Measurements from ENCODE around the gene TP73. TPM values are rescaled to one million over a fixed set of nuclear protein-coding genes. Genes with fewer than 3 reads are reported as not detected.

The TP73 gene
- total RNA-seq, 3 donors from 2014 or later (not counting 1 experiment from before 2014, with no cell fraction given) = 0.28 to 0.50 (median 0.39) TPM

GRCh38 chr1:3735027-3735681, 82.8 kb downstream of the TP73 start:
- no peak overlapping the region for H3K27ac ChIP-seq (ENCODE audit: low read length)
- no peak for ATAC-seq
- H3K4me1 Mint-ChIP-seq = no peaks in the 10 kb centered on the region
- no peak overlapping the region for H3K27ac Mint-ChIP-seq
- no peak overlapping the region for H3K4me3 Mint-ChIP-seq
- no peak for DNase-seq
- no peaks in the 10 kb centered on the region for H3K27me3 Mint-ChIP-seq (ENCODE audit: low read depth in 2 of 2)
- WGBS (ENCODE audit: insufficient coverage) = 96% methylated on average over 12 of the region's 12 CpGs
- H3K4me1 ChIP-seq (ENCODE audit: control insufficient read depth, insufficient read depth, low read length) = no peaks in the 10 kb centered on the region
- no peak for TF ChIP-seq CTCF (IDR thresholded peaks at IDR 0.05)
- no peaks in the 10 kb centered on the region for H3K36me3 Mint-ChIP-seq
- peaks cover 15% of the 10 kb centered on the region for H3K36me3 ChIP-seq (ENCODE audit: control insufficient read depth, insufficient read depth, low read length)
- H3K9me3 Mint-ChIP-seq = no peaks in the 10 kb centered on the region
- H3K9me3 ChIP-seq (ENCODE audit: control insufficient read depth, insufficient read depth, low read length) = no peaks in the 10 kb centered on the region
- intact Hi-C loops (cut with micrococcal nuclease) = no loop called here
- no peak overlapping the region for H3K4me3 ChIP-seq (ENCODE audit: low read length)
- H3K27me3 ChIP-seq (ENCODE audit: control insufficient read depth, insufficient read depth, low read length) = no peaks in the 10 kb centered on the region

GRCh38 chr1:3735688-3736087, 83.4 kb downstream of the TP73 start:
- no peak for ATAC-seq
- no peak overlapping the region for H3K27ac ChIP-seq (ENCODE audit: low read length)
- H3K27me3 Mint-ChIP-seq (ENCODE audit: low read depth in 2 of 2) = no peaks in the 10 kb centered on the region
- intact Hi-C loops (cut with micrococcal nuclease) = no loop called here
- peaks cover 15% of the 10 kb centered on the region for H3K36me3 ChIP-seq (ENCODE audit: control insufficient read depth, insufficient read depth, low read length)
- no peak for DNase-seq
- no peak overlapping the region for H3K4me3 Mint-ChIP-seq
- H3K9me3 ChIP-seq (ENCODE audit: control insufficient read depth, insufficient read depth, low read length) = no peaks in the 10 kb centered on the region
- H3K36me3 Mint-ChIP-seq = no peaks in the 10 kb centered on the region
- no peak overlapping the region for H3K27ac Mint-ChIP-seq
- H3K9me3 Mint-ChIP-seq = no peaks in the 10 kb centered on the region
- H3K27me3 ChIP-seq (ENCODE audit: control insufficient read depth, insufficient read depth, low read length) = no peaks in the 10 kb centered on the region
- no peak for TF ChIP-seq CTCF (IDR thresholded peaks at IDR 0.05)
- H3K4me3 ChIP-seq (ENCODE audit: low read length) = no peak overlapping the region
- no peaks in the 10 kb centered on the region for H3K4me1 ChIP-seq (ENCODE audit: control insufficient read depth, insufficient read depth, low read length)
- 95% methylated on average over 13 of the region's 13 CpGs for WGBS (ENCODE audit: insufficient coverage)
- H3K4me1 Mint-ChIP-seq = no peaks in the 10 kb centered on the region

GRCh38 chr1:3736131-3736561, 83.8 kb downstream of the TP73 start:
- Mint-ChIP-seq H3K9me3 (no peaks in the 10 kb centered on the region), H3K4me3 (no peak overlapping the region), H3K4me1 (no peaks in the 10 kb centered on the region), H3K27me3 (ENCODE audit: low read depth in 2 of 2) (no peaks in the 10 kb centered on the region), H3K27ac (no peak overlapping the region), H3K36me3 (no peaks in the 10 kb centered on the region)
- Histone ChIP-seq H3K9me3 (ENCODE audit: control insufficient read depth, insufficient read depth, low read length) (no peaks in the 10 kb centered on the region), H3K36me3 (ENCODE audit: control insufficient read depth, insufficient read depth, low read length) (peaks cover 15% of the 10 kb centered on the region), H3K27ac (ENCODE audit: low read length) (no peak overlapping the region), H3K4me3 (ENCODE audit: low read length) (no peak overlapping the region), H3K4me1 (ENCODE audit: control insufficient read depth, insufficient read depth, low read length) (no peaks in the 10 kb centered on the region), H3K27me3 (ENCODE audit: control insufficient read depth, insufficient read depth, low read length) (no peaks in the 10 kb centered on the region)
- TF ChIP-seq CTCF (IDR thresholded peaks at IDR 0.05) = no peak
- DNase-seq (no peak), ATAC-seq (no peak)
- WGBS (ENCODE audit: insufficient coverage) = 90% methylated on average over 13 of the region's 13 CpGs
- intact Hi-C loops (cut with micrococcal nuclease) = no loop called here

GRCh38 chr1:3736708-3737107, 84.4 kb downstream of the TP73 start:
- no peaks in the 10 kb centered on the region for H3K27me3 Mint-ChIP-seq (ENCODE audit: low read depth in 2 of 2)
- Histone ChIP-seq H3K36me3 (ENCODE audit: control insufficient read depth, insufficient read depth, low read length) (peaks cover 15% of the 10 kb centered on the region), H3K4me1 (ENCODE audit: control insufficient read depth, insufficient read depth, low read length) (no peaks in the 10 kb centered on the region), H3K9me3 (ENCODE audit: control insufficient read depth, insufficient read depth, low read length) (no peaks in the 10 kb centered on the region), H3K27ac (ENCODE audit: low read length) (no peak overlapping the region), H3K4me3 (ENCODE audit: low read length) (no peak overlapping the region), H3K27me3 (ENCODE audit: control insufficient read depth, insufficient read depth, low read length) (no peaks in the 10 kb centered on the region)
- no peak for TF ChIP-seq CTCF (IDR thresholded peaks at IDR 0.05)
- intact Hi-C loops (cut with micrococcal nuclease) = no loop called here
- no peak for ATAC-seq
- no peaks in the 10 kb centered on the region for H3K36me3 Mint-ChIP-seq
- H3K9me3 Mint-ChIP-seq = no peaks in the 10 kb centered on the region
- H3K4me3 Mint-ChIP-seq = no peak overlapping the region
- H3K4me1 Mint-ChIP-seq = no peaks in the 10 kb centered on the region
- no peak overlapping the region for H3K27ac Mint-ChIP-seq
- WGBS (ENCODE audit: insufficient coverage) = 92% methylated on average over 14 of the region's 14 CpGs
- DNase-seq = no peak

All from natural killer cell (primary cell).